H1 (cell line): ENCODE results near the gene KIF26A. TPM values are rescaled to one million over a fixed set of nuclear protein-coding genes. Genes with fewer than 3 reads are reported as not detected.

Source experiments
- EP300 ChIP-seq, 2 experiments: IDR thresholded peaks; 1 replicate in 1 of 2; 2 replicates in 1 of 2; pipeline ENCODE4 v1.6.1; 2011 to 2012; ENCODE audit warnings: low read depth in 2 of 2, low read length in 2 of 2, mild to moderate bottlenecking in 2 of 2, borderline replicate concordance in 1 of 2, inconsistent platforms in 1 of 2, moderate library complexity in 1 of 2
- POLR2AphosphoS5 ChIP-seq: IDR thresholded peaks from 2 replicates; pipeline ENCODE4 v1.6.1; 2011; ENCODE audit warnings: low read depth, low read length
- RAD21 ChIP-seq, 2 experiments: IDR thresholded peaks in 1 of 2; conservative IDR thresholded peaks in 1 of 2; 2 replicates each; pipeline ENCODE4 v1.6.1; 2011; ENCODE audit warnings: low read depth in 2 of 2, low read length in 2 of 2, improper control_type of control experiment in 1 of 2, inconsistent platforms in 1 of 2, mild to moderate bottlenecking in 1 of 2, moderate library complexity in 1 of 2
- RFX5 ChIP-seq: IDR thresholded peaks from 2 replicates; pipeline ENCODE4 v1.6.1; 2011; ENCODE audit warnings: low read depth, low read length, improper control_type of control experiment, borderline replicate concordance
- SAP30 ChIP-seq: fragments of 300-600 bp; sonication (generic); IDR thresholded peaks from 2 replicates; pipeline ENCODE4 v1.7.1; 2012; ENCODE audit warnings: low read length, moderate library complexity, mild to moderate bottlenecking, inconsistent platforms; ENCODE audit not compliant: insufficient read depth, insufficient replicate concordance
- SRF ChIP-seq: IDR thresholded peaks from 2 replicates; pipeline ENCODE4 v1.6.1; 2011; ENCODE audit warnings: mild to moderate bottlenecking, low read depth, low read length, moderate library complexity
- polyA plus RNA-seq, 7 experiments: library from polyadenylated mRNA; depleted of rRNA in 3 of 7; stranded (reverse) in 5 of 7; unstranded in 2 of 7; fragments of >200 nt in 5 of 7; fragments of 200-250 nt in 2 of 7; gene quantifications; 1 replicate in 5 of 7; 2 replicates in 1 of 7; 4 replicates in 1 of 7; pipeline versions ENCODE4 v1.2.1 to v1.2.3, GENCODE V29; 2011 to 2013; ENCODE audit warnings: missing spikeins in 2 of 7, mixed read lengths in 2 of 7
- total RNA-seq: library from RNA; stranded (reverse); fragmentation: NEBNext Ultra II Directional; extraction: Animal tissue kit (Norgen Biotek cat#: 25700); gene quantifications from 2 replicates; pipeline ENCODE4 v1.2.1, GENCODE V29; 2021

The KIF26A gene
- total and polyA plus RNA-seq, 2 of the 8 experiments (the other 6 are each of a cell fraction or from before 2014, with no cell fraction given): 11.5 to 41.6 TPM

- TF ChIP-seq EP300 (IDR thresholded peaks at IDR 0.05; ENCODE audit: borderline replicate concordance in 1 of 2, low read depth in 2 of 2, low read length in 2 of 2) (no peak), SAP30 (no peak), RAD21 (IDR thresholded peaks at IDR 0.05 in 1 of 2, conservative IDR thresholded peaks at IDR 0.05 in 1 of 2; ENCODE audit: low read depth in 2 of 2, low read length in 2 of 2) (no peak), SRF (no peak), POLR2AphosphoS5 (no peak), RFX5 (no peak)
These were observed 90.5 kb downstream of the KIF26A start (continued) for GRCh38 chr14:104228716-104229533.
